Stimulated activated naive CD8-positive, alpha-beta T cell treated with anti-CD3 and anti-CD28 coated beads, Interleukin-15, Interleukin-2, amounts not matched to agents 100 ng/mL and 50 ng/mL, for 24 hours (primary cell): Measurements from ENCODE around the gene MTARC1.
A peak's percentile ranks its signal among the peaks of the same experiment; 100 is the strongest.

Experiments
- H3K27ac Mint-ChIP-seq: one replicate; pipeline ENCODE4 v1.8.0; 2021; ENCODE audit warnings: mild to moderate bottlenecking, mixed read lengths
- H3K27me3 Mint-ChIP-seq: one replicate; pipeline ENCODE4 v1.8.0; 2021; ENCODE audit warnings: mixed read lengths
- H3K36me3 Mint-ChIP-seq: one replicate; pipeline ENCODE4 v1.8.0; 2021; ENCODE audit warnings: low read depth, mixed read lengths
- H3K4me1 Mint-ChIP-seq: one replicate; pipeline ENCODE4 v1.8.0; 2021; ENCODE audit warnings: low read depth, mixed read lengths
- H3K4me3 Mint-ChIP-seq: one replicate; pipeline ENCODE4 v1.8.0; 2021; ENCODE audit warnings: mild to moderate bottlenecking, mixed read lengths
- H3K9me3 Mint-ChIP-seq: one replicate; pipeline ENCODE4 v1.8.0; 2021; ENCODE audit warnings: mixed read lengths

MTARC1 gene

DNA sequence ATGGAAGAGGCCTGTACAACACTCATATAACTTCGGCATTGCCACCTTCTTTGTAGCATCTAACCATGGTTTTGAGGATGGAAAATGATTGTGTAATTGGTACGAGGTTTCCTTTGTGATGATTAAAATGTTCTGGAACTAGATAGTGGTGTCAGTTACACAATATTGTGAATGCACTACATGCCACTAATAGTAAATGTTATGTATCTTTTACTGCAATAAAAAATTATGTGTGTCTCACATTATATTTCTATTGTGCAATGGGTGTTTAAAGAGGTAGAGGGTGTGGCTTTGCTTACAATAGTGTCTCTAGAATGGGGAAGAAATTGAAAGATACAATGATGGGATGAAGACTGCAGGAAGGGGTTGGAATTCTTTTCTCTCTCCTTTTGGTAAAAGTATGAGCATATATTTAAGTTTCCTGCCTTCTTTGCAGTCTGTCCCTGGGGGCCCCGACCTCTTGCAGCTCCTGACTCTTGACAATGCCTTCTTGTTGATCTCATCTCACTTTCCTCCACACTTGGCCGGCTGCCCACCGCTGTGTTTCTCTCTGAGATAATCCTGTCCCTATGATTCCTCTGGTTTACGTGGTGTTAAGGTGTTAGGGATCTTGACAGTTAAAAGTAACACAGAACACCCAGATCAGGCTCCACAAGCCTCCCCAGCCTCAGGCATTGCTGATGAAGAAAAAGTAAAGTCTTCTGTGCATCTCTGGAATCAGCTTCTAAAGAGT lies 39.3 kb downstream of the MTARC1 start:
- Mint-ChIP-seq H3K36me3 (no peaks in the 10 kb centered on the region), H3K4me1 (no peaks in the 10 kb centered on the region), H3K27ac (no peak overlapping the region), H3K27me3 (peaks cover 16% of the 10 kb centered on the region), H3K4me3 (no peak overlapping the region), H3K9me3 (no peaks in the 10 kb centered on the region)

DNA sequence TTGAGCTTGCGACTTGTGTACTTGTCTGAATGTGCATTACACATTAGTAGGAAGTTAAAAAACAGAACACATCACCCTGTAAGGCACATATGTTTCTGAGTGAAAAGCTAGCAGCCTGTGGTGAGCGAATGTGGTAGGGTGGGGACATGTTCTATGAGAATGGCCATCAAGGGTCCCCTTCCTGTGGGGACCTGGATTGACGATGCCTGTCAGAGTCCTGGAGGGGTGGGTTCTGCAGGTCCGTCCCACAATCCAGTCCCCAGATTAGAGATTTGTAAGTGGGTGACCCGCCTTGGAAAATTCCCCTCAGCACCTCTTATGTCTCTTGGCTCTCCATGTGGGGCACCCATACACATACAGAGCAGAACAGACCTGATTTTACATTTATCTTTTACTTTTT lies 40.0 kb downstream of the MTARC1 start:
- Mint-ChIP-seq H3K36me3 (no peaks in the 10 kb centered on the region), H3K27ac (no peak overlapping the region), H3K4me1 (no peaks in the 10 kb centered on the region), H3K27me3 (peaks cover 20% of the 10 kb centered on the region), H3K4me3 (no peak overlapping the region), H3K9me3 (no peaks in the 10 kb centered on the region)

DNA sequence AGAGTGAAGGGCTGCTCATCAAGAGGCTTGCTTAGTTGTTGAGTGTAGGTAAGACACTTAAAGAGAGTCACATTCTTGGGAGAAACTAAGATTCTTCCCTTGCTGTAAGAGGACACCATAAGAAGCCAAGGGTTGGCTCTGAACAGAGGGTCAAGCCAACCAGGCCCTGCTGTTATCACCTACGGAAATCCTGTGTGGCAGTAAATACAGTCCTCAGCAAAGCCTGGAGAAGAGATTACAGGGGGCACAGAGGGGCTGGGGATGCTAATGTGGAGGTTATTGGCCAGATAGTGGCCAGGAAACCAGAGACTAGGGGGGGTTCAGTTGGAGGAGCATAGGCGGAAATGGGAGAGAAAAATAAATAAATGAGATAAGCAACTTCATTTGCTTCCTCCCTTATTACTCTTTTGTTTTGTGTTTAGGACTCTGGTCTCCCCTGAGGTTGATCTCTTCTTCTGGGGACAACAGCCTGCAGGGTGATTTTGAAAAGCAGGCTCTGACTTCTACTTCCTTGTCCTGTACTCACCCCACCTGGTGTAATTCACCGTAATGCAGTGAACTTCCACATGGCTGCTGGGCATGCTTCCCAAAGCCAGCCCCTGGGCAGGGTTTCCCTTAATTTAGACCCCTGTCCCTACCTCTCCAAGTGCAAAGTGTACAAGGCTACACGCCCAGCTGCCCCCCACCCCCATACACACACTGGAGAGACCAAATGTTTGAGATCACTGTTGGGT lies 40.9 kb downstream of the MTARC1 start:
- no peak overlapping the region for H3K4me3 Mint-ChIP-seq
- H3K27ac Mint-ChIP-seq, result no peak overlapping the region
- H3K36me3 Mint-ChIP-seq, result no peaks in the 10 kb centered on the region
- no peaks in the 10 kb centered on the region for H3K4me1 Mint-ChIP-seq
- peaks cover 14% of the 10 kb centered on the region for H3K27me3 Mint-ChIP-seq
- H3K9me3 Mint-ChIP-seq, result no peaks in the 10 kb centered on the region

DNA sequence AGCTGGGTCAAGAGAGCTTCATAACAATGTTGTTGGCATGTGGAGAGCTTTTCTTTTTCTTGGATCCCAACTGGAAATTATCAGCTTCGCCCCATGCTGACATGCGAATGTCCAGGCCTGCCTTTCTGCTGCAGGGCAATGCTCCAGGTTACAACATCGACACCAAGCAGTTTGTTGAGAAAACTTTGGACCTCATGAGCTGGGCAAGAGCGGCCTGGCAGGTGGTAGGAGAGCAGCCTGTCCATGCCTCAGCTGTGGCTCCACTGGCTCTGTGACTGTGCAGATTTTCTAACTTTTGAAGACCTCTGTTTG lies 41.4 kb downstream of the MTARC1 start:
- no peak overlapping the region for H3K4me3 Mint-ChIP-seq
- H3K36me3 Mint-ChIP-seq, result no peaks in the 10 kb centered on the region
- peaks cover 11% of the 10 kb centered on the region for H3K27me3 Mint-ChIP-seq
- no peaks in the 10 kb centered on the region for H3K4me1 Mint-ChIP-seq
- no peaks in the 10 kb centered on the region for H3K9me3 Mint-ChIP-seq
- no peak overlapping the region for H3K27ac Mint-ChIP-seq

GRCh38 chr1:220828950-220829586 lies 42.4 kb downstream of the MTARC1 start:
- H3K4me3 Mint-ChIP-seq, result no peak overlapping the region
- H3K36me3 Mint-ChIP-seq, result no peaks in the 10 kb centered on the region
- no peaks in the 10 kb centered on the region for H3K4me1 Mint-ChIP-seq
- H3K9me3 Mint-ChIP-seq, result no peaks in the 10 kb centered on the region
- peak overlapping the region; percentile 28 for H3K27ac Mint-ChIP-seq
- peaks cover 7% of the 10 kb centered on the region for H3K27me3 Mint-ChIP-seq

DNA sequence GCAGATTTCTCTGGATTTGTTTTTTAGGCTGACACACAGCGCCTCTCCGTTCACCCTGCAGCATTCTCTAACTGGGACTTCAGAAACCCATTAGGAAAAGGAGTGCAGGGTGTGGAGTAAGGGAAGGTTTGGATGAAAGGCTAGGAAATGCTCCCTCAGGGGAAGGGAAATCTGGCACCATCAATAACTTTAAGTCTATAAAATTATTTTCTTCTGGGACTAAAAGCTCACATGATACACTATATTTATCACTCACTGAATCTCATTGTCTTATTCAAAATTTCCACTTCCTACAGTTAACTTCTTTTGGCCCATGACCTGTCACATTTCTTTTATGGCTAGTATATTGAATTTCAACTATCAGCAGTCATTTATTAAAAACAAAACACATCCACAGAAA lies 46.7 kb downstream of the MTARC1 start:
- Mint-ChIP-seq H3K9me3 (no peaks in the 10 kb centered on the region), H3K4me3 (no peak overlapping the region), H3K36me3 (no peaks in the 10 kb centered on the region), H3K27me3 (peaks cover 12% of the 10 kb centered on the region), H3K27ac (no peak overlapping the region), H3K4me1 (no peaks in the 10 kb centered on the region)

DNA sequence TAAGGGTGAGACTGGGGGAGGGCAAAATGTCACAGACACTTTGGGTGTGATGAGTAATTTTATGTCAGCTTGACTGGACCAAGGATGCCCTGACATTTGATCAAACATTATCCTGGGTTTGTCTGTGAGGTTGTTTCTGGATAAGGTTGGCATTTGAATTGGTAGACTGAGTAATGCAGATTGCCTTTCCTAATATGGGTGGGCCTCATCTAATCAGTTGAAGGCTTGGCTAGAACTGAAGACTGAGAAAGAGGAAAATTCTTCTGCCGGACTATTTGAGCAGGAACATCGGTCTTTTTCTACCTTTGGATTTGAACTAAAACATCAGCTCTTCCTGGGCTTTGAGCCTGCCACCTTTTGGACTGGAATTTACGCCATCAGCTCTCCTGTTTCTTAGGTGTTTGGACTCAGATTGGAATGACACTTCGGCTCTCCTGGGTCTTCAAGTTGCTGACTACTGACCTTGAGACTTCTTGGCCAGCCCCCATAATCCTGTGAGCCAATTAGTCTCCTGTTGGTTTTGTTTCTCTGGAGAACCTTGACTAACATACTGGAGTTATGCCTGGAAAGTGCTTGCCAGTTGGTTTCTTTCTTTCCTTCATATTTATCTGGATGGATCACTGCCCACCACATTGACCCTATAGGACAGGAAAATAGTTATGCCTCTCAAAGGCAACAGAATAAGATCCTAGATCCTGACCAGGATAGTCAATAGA lies 47.6 kb downstream of the MTARC1 start:
- no peaks in the 10 kb centered on the region for H3K36me3 Mint-ChIP-seq
- no peaks in the 10 kb centered on the region for H3K4me1 Mint-ChIP-seq
- H3K4me3 Mint-ChIP-seq, result no peak overlapping the region
- no peak overlapping the region for H3K27ac Mint-ChIP-seq
- peaks cover 12% of the 10 kb centered on the region for H3K27me3 Mint-ChIP-seq
- H3K9me3 Mint-ChIP-seq, result no peaks in the 10 kb centered on the region
